Activated CD4-positive, alpha-beta T cell treated with anti-CD3 and anti-CD28 coated beads, Interleukin-2, amount 50 U/mL, for 4 hours (primary cell): Measurements from ENCODE around the gene ZDHHC1.
"Not testable (repeated sequence)": the region's sequence is repeated elsewhere in the genome, so short reads cannot be mapped to it uniquely, and the experiment has no call there.

Experiments
- DNase-seq, 2 experiments: peaks; one replicate each; pipeline ENCODE4 v3.0.0-alpha.2; 2020

Gene ZDHHC1

GRCh38 chr16:67430504-67430976 is 14.3 kb upstream of the ZDHHC1 start:
- peak; percentile 17 to 30 for DNase-seq

GRCh38 chr16:67429799-67430503 is 13.7 kb upstream of the ZDHHC1 start:
- DNase-seq, result no peak

- DNase-seq, result no peak
These were observed 12.9 kb upstream of the ZDHHC1 start for GRCh38 chr16:67429053-67429798.

- peak; percentile 42 to 45 for DNase-seq
These were observed 12.0 kb upstream of the ZDHHC1 start for GRCh38 chr16:67428146-67428731.

DNA sequence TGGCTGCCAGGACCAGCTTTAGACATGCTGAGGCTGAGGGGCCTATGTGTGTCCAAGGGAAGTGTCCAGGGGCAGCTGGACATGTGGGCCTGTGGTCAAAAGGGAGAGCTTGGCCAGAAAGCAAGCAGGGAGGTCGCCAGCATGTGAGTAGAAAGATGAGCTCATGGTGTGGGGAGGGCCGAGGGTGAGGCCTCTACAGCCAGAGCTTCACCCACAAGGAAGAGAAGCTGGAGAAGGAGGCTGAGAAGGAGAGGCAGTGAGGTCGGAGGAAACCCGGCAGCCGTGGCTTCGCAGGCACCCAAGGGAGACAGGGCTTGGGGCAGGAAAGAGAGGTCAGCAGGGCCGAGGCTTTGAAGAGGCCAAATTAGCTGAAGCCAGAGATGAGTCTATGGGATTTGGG is 10.7 kb upstream of the ZDHHC1 start:
- DNase-seq, result no peak

DNA sequence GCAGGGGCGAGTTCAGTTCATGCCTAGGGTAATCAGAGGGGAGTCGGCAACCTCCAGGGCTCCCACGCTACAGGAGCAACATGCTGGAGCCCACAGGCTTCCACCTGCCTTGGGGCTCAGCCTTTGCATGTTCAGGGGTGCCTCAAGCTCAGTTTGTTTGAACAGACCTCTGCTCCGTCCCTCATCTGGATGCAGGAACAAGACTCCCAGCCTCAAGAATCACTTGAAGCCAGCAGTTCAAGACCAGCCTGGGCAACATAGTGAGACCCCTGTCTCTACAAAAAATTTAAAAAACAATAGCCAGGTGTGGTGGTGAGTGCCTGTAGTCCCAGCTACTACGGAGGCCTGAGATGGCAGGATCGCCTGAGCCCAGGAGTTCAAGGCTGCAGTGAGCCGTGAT is 9.7 kb upstream of the ZDHHC1 start:
- no peak for DNase-seq

GRCh38 chr16:67425580-67425979 is 9.3 kb upstream of the ZDHHC1 start:
- DNase-seq, result no peak

- DNase-seq, result no peak
These were observed 8.8 kb upstream of the ZDHHC1 start for GRCh38 chr16:67425061-67425460.

DNA sequence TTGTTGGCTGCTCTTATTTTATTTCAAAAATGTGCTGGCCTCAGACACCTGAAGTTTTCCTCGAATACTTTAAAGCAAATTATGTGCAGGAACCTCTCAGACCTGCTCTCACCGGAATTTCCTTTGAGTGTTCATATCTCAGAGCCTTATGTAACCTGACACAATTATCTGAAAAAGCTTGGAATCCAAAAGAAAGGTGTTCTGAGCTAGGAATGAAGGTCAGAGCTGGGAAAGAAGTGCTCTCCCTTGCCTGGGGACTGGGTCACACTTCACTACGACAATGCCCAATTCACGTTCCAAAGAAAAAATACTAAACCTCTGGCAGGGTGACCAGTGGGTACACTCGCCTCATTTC is 8.0 kb upstream of the ZDHHC1 start:
- no peak for DNase-seq

DNA sequence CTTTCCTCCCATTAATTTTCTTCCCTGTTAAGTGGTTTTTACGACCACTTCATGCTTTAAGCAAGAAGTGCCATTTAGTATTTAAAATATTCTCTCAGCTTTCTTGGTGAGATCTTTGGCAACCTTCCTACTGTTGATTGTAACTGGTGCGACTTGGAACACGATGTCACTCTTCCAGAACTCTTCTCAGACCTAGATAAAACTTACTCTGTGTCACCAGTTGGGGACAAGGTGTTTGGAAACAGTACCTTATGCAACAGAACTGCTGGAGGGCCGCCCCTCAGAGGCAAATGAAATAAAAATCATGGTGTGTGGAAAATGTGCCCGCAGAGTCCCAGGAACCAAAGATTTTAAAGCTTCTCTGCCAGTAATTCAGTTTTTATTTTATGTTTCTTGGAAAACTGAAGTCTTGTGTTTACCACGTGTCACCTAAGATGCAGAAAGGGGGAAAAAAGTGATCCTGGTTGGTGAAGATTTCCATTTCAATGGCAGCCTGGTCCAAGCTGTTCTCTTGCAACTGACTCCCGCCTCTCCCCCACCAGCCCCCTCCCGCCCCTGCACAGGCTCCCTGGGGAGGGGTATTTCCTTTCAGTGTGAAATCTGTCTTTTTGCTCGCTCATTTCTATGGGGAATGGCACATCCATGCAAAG is 7.5 kb upstream of the ZDHHC1 start:
- no peak for DNase-seq

GRCh38 chr16:67423015-67423414 is 6.7 kb upstream of the ZDHHC1 start:
- DNase-seq, result no peak

DNA sequence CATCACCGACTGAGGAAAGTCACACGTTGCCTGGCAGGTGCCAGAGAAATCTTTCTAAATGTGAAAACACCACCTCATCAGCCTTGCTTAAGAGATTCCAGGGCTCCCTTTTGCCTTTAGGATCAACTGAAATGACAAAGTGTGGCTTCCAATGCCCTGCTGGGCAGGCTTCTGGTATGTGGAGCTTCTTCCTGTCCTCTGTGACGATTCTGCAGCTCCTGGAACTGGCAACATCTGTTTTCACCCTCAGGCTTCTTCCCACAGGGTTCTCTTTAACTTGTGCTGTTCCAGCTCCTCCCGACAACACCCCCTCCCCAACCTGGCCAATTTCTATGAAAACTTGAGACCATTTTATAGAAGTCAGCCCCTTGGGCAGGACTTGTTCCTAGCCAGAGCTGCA is 4.8 kb upstream of the ZDHHC1 start:
- DNase-seq, result no peak

GRCh38 chr16:67419931-67420330 is 3.7 kb upstream of the ZDHHC1 start:
- no peak for DNase-seq

- no peak for DNase-seq
These were observed 3.2 kb upstream of the ZDHHC1 start for GRCh38 chr16:67419502-67419901.

DNA sequence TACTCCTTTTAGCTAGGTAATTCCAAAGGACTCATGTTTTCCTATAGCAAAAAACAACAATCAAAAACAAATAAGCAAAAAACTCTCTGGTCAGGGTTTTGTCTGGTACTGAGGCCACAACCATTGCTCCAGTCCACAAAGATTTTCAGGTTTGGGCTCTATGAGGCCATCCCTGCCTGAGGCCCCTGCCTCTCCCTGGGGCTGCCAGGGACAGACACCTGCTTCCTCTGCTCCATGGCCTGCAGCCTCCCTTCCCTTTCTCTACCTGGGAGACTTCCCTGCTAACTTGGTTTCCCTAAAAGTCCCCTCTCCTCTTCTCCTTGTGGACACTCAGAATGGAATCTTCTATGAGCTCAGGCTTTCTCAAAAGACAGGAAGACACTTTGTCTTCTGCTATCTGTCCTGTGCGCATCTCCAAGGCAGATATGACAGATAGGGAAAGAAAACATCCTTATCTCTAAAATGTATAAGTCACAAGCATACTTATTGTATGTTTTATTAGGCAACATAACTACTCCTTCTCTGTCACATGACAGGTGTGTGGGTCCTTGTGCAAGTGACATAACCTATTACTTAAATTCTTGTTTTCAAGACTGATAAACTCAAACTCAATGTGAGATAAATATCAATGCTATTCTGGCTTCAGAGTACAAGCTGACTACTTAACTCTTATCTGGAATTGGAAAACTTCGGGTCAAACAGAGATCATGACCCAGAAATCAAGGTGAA is 1.2 kb upstream of the ZDHHC1 start:
- DNase-seq, result no peak

DNA sequence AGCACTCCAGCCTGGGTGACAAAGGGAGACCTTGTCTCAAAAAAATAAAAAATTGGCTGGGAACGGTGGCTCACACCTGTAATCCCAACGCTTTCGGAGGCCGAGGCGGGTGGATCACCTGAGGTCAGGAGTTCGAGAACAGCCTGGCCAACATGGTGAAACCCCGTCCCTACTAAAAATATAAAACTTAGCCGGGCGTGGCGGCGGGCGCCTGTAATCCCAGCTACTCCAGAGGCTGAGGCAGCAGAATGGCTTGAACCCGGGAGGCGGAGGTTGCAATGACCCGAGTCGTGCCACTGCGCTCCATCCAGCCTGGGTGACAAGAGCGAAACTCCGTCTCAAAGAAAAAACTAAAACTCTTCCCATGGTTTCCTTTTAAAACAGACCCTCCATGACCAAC is 856 bp downstream of the ZDHHC1 start:
- DNase-seq, result not testable (repeated sequence)

DNA sequence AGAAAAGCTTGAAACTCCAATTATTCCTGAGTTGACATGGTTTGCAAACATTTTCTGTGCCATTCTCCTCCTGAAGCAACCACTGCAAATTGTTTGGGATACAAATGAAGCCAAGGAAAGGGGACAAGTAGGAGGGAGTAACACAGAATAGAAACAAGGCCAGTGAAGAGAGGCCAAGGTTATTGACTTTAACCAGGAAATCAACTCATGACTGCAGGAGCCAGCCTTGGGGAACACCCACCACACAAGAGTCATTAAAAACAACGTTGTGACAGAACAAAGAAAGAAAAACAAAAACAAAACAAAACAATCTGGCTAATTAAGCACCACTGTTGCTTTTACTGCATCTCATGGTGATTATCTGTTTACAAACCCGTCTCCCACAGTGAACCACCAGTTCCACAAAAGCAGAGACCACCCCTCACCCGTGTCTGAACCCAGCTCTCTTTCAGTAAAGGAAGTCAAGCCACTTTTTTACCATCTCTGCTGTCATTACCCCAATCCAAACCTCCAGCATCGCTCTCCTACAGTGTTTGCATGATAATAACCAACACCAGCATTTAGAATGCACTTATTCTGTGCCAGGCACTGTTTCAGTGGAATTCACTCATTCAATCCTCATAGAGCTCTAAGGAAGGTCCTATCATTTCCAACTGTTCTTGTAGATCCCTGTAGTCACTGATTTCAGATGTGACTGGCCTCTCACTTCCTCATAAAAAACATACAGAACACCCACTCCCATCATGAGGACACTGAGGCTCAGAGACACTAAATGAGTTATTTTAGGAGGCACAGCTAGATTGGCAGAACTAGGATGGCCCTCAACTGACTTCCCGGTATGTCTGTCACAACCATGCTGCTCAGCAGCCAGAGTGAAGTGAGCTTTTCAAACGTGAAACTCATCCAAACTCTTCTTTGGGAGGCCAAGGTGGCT is 2.0 kb downstream of the ZDHHC1 start:
- DNase-seq, result no peak

GRCh38 chr16:67412294-67412693 is 4.0 kb downstream of the ZDHHC1 start:
- no peak for DNase-seq

GRCh38 chr16:67411339-67411738 is 4.9 kb downstream of the ZDHHC1 start:
- DNase-seq, result no peak

GRCh38 chr16:67409631-67410030 is 6.6 kb downstream of the ZDHHC1 start:
- DNase-seq, result no peak

DNA sequence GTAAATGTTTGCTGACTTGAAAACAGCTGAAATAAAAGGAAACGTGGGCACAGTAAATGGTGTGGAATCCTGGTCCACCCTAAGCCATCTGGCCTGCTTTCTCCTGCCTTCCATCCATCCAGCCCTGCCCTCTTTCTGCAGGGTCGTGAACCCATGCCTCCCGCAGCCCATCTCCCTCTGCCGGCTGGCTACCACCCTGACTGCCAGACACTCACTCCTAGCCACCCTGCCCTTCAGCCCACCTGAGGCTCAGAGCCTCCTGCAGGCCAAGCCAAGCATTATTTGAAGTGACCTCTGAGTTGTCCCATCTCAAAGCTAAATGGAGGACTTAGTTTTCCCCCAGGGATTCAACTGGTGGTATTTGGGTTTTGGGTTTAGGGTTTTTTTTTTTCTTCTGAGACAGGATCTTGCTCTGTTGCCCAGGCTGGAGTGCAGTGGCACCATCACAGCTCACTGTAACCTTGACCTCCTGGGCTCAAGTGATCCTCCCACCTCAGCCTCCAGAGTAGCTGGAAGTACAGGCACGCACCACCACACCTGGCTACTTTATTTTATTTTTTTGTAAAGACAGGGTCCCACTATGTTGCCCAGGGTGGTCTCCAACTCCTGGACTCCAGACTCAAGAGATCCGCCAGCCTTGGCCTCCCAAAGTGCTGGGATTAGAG is 8.4 kb downstream of the ZDHHC1 start:
- no peak for DNase-seq
